Nephron progenitor cell (in vitro differentiated cells): ENCODE results near the gene GBX2.

ENCODE experiments used
- DNase-seq: peaks from one replicate; pipeline ENCODE4 v3.0.0; 2021
- H3K27ac Mint-ChIP-seq: 2 replicates; pipeline ENCODE4 v1.8.0; 2021; ENCODE audit warnings: mild to moderate bottlenecking, moderate library complexity, mixed read lengths
- H3K27me3 Mint-ChIP-seq: 2 replicates; pipeline ENCODE4 v1.8.0; 2021; ENCODE audit warnings: mild to moderate bottlenecking, low read depth, mixed read lengths; ENCODE audit not compliant: poor library complexity
- H3K36me3 Mint-ChIP-seq: 2 replicates; pipeline ENCODE4 v1.8.0; 2021; ENCODE audit warnings: low read depth, mixed read lengths
- H3K4me1 Mint-ChIP-seq: 2 replicates; pipeline ENCODE4 v1.8.0; 2021; ENCODE audit warnings: mixed read lengths
- H3K4me3 Mint-ChIP-seq: 2 replicates; pipeline ENCODE4 v1.8.0; 2021; ENCODE audit warnings: mild to moderate bottlenecking, moderate library complexity, mixed read lengths
- H3K9me3 Mint-ChIP-seq: 2 replicates; pipeline ENCODE4 v1.8.0; 2021; ENCODE audit warnings: mild to moderate bottlenecking, moderate library complexity, mixed read lengths
- TF ChIP-seq, protein P1 (sequence below): fragments of 200-600 bp; sonication (generic); IDR thresholded peaks from 2 replicates; pipeline ENCODE4 v1.5.0; 2021; ENCODE audit warnings: antibody characterized with exemption

GBX2 gene

DNA sequence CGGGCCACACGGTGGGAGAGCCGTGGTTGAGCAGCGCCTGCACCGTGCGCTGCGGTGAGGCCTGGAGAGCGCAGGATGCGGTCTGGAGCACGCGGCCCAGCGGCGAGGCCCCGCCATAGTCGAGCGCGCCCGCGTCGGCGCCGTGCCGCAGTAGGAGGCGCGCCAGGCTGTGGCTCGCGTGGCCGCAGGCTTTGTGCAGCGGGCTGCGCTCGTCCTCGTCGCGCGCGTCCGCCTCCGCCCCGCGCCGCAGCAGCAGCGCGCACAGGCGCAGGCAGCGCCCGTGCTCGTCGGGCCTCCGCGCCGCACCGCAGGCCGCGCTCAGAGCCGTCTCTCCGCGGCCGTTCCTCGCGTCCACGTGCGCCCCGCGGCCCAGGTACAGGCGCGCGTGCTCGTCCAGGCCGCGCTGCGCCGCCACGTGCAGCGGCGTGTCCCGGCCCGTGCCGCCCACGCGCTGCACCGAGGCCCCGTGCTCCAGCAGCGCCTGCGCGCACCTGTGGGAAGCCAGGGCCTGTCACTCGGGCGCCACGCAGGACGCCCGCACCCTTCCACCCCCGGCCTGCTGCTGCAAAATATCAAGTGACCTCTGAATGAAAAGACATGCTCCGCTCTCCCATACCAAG lies 46.3 kb upstream of the GBX2 start:
- no peak for DNase-seq
- H3K36me3 Mint-ChIP-seq = peaks cover 25% of the 10 kb centered on the region
- H3K27ac Mint-ChIP-seq = no peak overlapping the region
- H3K27me3 Mint-ChIP-seq = peaks cover 8% of the 10 kb centered on the region
- peaks cover 28% of the 10 kb centered on the region for H3K4me1 Mint-ChIP-seq
- TF ChIP-seq, protein P1, sequence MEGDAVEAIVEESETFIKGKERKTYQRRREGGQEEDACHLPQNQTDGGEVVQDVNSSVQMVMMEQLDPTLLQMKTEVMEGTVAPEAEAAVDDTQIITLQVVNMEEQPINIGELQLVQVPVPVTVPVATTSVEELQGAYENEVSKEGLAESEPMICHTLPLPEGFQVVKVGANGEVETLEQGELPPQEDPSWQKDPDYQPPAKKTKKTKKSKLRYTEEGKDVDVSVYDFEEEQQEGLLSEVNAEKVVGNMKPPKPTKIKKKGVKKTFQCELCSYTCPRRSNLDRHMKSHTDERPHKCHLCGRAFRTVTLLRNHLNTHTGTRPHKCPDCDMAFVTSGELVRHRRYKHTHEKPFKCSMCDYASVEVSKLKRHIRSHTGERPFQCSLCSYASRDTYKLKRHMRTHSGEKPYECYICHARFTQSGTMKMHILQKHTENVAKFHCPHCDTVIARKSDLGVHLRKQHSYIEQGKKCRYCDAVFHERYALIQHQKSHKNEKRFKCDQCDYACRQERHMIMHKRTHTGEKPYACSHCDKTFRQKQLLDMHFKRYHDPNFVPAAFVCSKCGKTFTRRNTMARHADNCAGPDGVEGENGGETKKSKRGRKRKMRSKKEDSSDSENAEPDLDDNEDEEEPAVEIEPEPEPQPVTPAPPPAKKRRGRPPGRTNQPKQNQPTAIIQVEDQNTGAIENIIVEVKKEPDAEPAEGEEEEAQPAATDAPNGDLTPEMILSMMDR = no peak
- H3K9me3 Mint-ChIP-seq = no peaks in the 10 kb centered on the region
- no peak overlapping the region for H3K4me3 Mint-ChIP-seq

DNA sequence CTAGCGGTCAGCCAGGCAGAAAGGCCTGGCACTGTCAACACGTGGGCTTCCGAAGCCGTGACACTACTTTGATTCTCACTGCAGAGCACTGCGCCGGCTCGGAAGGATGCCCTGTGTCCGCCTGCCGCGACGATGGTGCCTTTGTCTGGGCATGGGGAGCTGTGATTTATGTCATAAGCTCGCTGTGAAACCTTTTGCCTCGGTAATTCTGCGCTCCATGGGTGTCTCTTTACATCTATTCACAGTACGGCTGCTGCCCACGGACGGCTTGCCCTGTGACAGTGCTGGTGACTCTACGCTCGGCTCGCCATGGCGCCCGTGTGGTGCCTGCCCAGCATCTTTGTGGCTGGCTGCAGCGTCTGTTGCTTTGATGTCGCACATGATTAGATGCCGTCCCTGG lies 43.1 kb upstream of the GBX2 start:
- no peak overlapping the region for H3K27ac Mint-ChIP-seq
- peaks cover 17% of the 10 kb centered on the region for H3K36me3 Mint-ChIP-seq
- no peak overlapping the region for H3K4me3 Mint-ChIP-seq
- H3K27me3 Mint-ChIP-seq = peaks cover 8% of the 10 kb centered on the region
- TF ChIP-seq, protein P1 = no peak
- H3K9me3 Mint-ChIP-seq = peaks cover 5% of the 10 kb centered on the region
- DNase-seq = peak; percentile 37
- H3K4me1 Mint-ChIP-seq = peaks cover 47% of the 10 kb centered on the region

DNA sequence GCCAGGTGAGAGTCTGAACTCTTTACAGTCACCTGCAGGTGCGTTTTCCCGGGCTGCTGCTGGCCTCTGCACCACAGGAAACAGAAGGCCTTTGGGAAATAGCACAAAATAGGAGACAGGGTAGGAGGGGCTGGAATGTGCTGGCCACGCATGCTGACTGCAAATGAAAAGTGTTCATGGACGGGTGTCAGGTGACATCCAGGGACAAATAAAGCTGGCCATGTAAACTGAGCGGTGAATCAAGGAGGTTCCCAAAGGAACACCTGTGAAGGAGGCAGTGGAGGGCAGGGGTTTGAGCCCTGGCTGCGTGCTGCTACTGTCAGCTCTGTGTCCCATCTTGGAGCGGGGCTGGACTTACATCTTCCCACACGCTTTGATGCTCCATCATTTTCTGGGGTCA lies 42.4 kb upstream of the GBX2 start:
- no peak overlapping the region for H3K27ac Mint-ChIP-seq
- H3K36me3 Mint-ChIP-seq = peaks cover 14% of the 10 kb centered on the region
- H3K27me3 Mint-ChIP-seq = peaks cover 8% of the 10 kb centered on the region
- H3K4me1 Mint-ChIP-seq = peaks cover 41% of the 10 kb centered on the region
- no peak for DNase-seq
- no peak overlapping the region for H3K4me3 Mint-ChIP-seq
- TF ChIP-seq, protein P1 = no peak
- H3K9me3 Mint-ChIP-seq = peaks cover 12% of the 10 kb centered on the region

DNA sequence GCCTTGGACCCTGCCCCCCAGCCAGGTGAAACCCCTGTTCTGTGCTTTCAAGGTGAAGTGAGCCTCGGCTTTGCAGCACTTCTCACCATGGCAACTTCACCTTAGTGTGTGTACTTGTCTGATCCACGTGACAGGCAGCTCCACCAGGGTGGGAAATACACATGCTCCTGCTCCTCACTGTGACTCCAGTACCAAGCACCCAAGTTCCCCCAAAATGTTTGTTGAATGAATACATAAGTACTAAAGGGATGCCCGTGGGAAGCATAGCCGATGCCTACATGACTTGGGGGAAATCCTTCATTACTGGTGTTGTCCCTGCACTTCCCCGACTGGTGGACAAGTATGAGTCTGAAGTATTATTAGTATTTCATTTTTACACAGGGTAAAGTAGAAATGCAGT lies 41.8 kb upstream of the GBX2 start:
- Mint-ChIP-seq H3K36me3 (peaks cover 13% of the 10 kb centered on the region), H3K27ac (no peak overlapping the region), H3K9me3 (peaks cover 12% of the 10 kb centered on the region), H3K4me1 (peaks cover 41% of the 10 kb centered on the region), H3K27me3 (peaks cover 8% of the 10 kb centered on the region), H3K4me3 (no peak overlapping the region)
- DNase-seq = no peak
- TF ChIP-seq, protein P1 = no peak

DNA sequence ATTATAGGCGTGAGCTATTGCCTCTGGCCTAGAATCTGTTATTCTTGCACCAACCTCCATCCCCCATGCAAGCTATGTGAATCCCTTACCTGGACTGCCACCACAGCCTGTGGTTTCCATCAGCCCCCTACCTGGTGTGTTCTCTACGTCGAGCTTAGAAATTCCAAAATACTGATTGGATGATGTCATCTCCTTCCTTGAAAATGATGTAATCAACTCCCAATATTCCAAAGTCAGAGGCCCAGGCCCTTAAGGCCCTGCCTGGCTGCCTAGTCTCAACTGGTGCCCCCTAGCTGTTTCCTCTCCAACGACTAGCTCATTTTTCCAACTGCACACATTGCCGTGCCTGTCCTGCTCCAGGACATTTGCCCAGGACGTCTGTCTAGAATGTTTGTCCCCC lies 41.3 kb upstream of the GBX2 start:
- Mint-ChIP-seq H3K36me3 (peaks cover 13% of the 10 kb centered on the region), H3K4me3 (no peak overlapping the region), H3K9me3 (peaks cover 12% of the 10 kb centered on the region), H3K4me1 (peaks cover 41% of the 10 kb centered on the region), H3K27ac (peak overlapping the region; percentile 70), H3K27me3 (peaks cover 8% of the 10 kb centered on the region)
- TF ChIP-seq, protein P1 = no peak
- no peak for DNase-seq
